ENCODE data around the gene QRFP.

DNA sequence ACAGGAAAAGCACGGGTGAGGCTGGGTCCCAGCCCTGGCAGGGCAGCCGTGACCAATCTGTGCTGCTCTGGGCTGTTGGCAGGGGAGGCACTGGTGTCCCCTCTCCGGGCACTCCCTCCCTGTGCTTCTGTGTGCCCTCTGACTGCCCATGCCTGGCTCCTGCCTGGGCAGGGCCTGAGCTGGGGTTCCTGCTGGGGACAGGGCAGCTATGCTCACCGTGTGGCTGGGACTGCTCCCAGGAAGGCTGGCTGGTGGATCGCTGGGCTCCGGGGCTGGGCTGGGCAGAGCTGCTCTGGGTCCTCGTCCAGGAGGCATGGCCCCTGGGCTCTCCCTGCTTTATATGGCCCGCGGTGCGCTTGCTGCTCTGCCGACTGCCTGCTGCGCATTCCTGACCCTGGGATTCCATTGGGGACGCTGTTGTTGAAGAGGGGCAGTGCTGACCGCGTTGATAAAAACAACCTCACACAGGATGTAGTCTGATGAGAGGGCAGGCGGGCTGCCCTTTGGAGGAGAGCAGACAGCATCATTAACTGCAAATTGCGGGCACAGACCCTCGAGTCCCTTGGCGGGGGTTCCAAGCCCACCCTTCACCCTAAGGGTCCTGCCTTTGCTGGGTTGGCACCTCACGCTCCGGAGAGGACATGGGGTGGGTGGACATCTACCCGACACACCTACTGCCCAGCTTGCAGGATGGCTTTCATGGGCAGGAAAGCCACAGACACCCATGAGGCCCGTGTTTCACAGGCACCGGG is 955 bp downstream of the QRFP start:
- TF ChIP-seq, protein P1, sequence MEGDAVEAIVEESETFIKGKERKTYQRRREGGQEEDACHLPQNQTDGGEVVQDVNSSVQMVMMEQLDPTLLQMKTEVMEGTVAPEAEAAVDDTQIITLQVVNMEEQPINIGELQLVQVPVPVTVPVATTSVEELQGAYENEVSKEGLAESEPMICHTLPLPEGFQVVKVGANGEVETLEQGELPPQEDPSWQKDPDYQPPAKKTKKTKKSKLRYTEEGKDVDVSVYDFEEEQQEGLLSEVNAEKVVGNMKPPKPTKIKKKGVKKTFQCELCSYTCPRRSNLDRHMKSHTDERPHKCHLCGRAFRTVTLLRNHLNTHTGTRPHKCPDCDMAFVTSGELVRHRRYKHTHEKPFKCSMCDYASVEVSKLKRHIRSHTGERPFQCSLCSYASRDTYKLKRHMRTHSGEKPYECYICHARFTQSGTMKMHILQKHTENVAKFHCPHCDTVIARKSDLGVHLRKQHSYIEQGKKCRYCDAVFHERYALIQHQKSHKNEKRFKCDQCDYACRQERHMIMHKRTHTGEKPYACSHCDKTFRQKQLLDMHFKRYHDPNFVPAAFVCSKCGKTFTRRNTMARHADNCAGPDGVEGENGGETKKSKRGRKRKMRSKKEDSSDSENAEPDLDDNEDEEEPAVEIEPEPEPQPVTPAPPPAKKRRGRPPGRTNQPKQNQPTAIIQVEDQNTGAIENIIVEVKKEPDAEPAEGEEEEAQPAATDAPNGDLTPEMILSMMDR (optimal IDR thresholded peaks at IDR 0.05 in 1 of 3, IDR thresholded peaks at IDR 0.05 in 1 of 3, conservative IDR thresholded peaks at IDR 0.05 in 1 of 3; ENCODE audit: extremely low read depth in 1 of 3, insufficient read depth in 2 of 3, low read length in 3 of 3): no peak
- no peak for TF ChIP-seq EZH2 (IDR thresholded peaks at IDR 0.05; ENCODE audit: low read length)
